HepG2 (cell line): Measurements from ENCODE around the gene PAFAH1B1.

ENCODE experiments used
- ATF2 ChIP-seq: sonication (generic); formaldehyde crosslinking; IDR thresholded peaks from 2 replicates; pipeline ENCODE4 v1.4.0; 2020; ENCODE audit warnings: missing genetic modification reagents
- CTCF ChIP-seq: sonication (generic); formaldehyde crosslinking; IDR thresholded peaks from 2 replicates; pipeline ENCODE4 v1.5.0; 2020; ENCODE audit warnings: mild to moderate bottlenecking, missing genetic modification reagents, moderate library complexity
- FOXK1 ChIP-seq: sonication (generic); formaldehyde crosslinking; IDR thresholded peaks from 2 replicates; pipeline ENCODE4 v1.4.0; 2020; ENCODE audit warnings: low read depth, missing genetic modification reagents, borderline replicate concordance
- GATAD1 ChIP-seq: IDR thresholded peaks from 2 replicates; pipeline ENCODE4 v1.6.1; 2016; ENCODE audit warnings: missing genetic modification reagents, missing compliant biosample characterization
- KAT2B ChIP-seq: fragments of 150-350 bp; IDR thresholded peaks from 2 replicates; pipeline ENCODE4 v1.6.1; 2014; ENCODE audit warnings: low read depth, low read length, borderline replicate concordance
- KDM5B ChIP-seq: sonication (generic); formaldehyde crosslinking; IDR thresholded peaks from 2 replicates; pipeline ENCODE4 v1.4.0; 2020; ENCODE audit warnings: missing genetic modification reagents, mild to moderate bottlenecking, borderline replicate concordance
- REST ChIP-seq, 2 experiments: IDR thresholded peaks; 2 replicates each; pipeline ENCODE4 v1.6.1; 2011 to 2012; ENCODE audit warnings: low read length in 2 of 2, borderline replicate concordance in 1 of 2, low read depth in 1 of 2, mild to moderate bottlenecking in 1 of 2, moderate library complexity in 1 of 2
- SIN3B ChIP-seq: fragments of 150-350 bp; IDR thresholded peaks from 2 replicates; pipeline ENCODE4 v1.6.1; 2014; ENCODE audit warnings: low read length
- TGIF2 ChIP-seq: IDR thresholded peaks from 2 replicates; pipeline ENCODE4 v1.6.1; 2016; ENCODE audit warnings: control low read depth, missing compliant biosample characterization

- TF ChIP-seq KAT2B = no peak
- no peak for TF ChIP-seq KDM5B (CRISPR knock-in tag)
- no peak for TF ChIP-seq GATAD1 (CRISPR knock-in tag)
- no peak for TF ChIP-seq ATF2 (CRISPR knock-in tag)
- TF ChIP-seq CTCF (CRISPR knock-in tag) = no peak
- no peak for TF ChIP-seq FOXK1
- TF ChIP-seq SIN3B = no peak
- TF ChIP-seq TGIF2 (CRISPR knock-in tag) = no peak
- TF ChIP-seq REST (IDR thresholded peaks at IDR 0.05; ENCODE audit: borderline replicate concordance in 1 of 2, low read depth in 1 of 2, low read length in 2 of 2) = no peak
Observed at GRCh38 chr17:2634361-2634960, 41.0 kb downstream of the PAFAH1B1 start.
